Activated T-cell treated with anti-CD3 and anti-CD28 coated beads, Interleukin-2, amount 50 U/mL, for 4 hours (primary cell): ENCODE data around the gene LONP1. TPM values are rescaled to one million over a fixed set of nuclear protein-coding genes. Genes with fewer than 3 reads are reported as not detected.

Experiments
- ATAC-seq, 2 donors: fragments of 200-7000 bp; cut with Tn5 transposase; one replicate each; pipeline ENCODE4 v1.10.0; 2021
- DNase-seq: peaks from one replicate; pipeline ENCODE4 v3.0.0-alpha.2; 2020
- H3K27me3 Mint-ChIP-seq: one replicate; pipeline ENCODE4 v1.8.0; 2021; ENCODE audit warnings: low read depth, mixed read lengths
- H3K36me3 Mint-ChIP-seq: one replicate; pipeline ENCODE4 v1.8.0; 2022; ENCODE audit warnings: mixed read lengths; ENCODE audit not compliant: insufficient read depth
- H3K4me1 Mint-ChIP-seq: one replicate; pipeline ENCODE4 v1.8.0; 2021; ENCODE audit warnings: low read depth, mixed read lengths
- H3K4me3 Mint-ChIP-seq: one replicate; pipeline ENCODE4 v1.8.0; 2021; ENCODE audit warnings: mild to moderate bottlenecking, moderate library complexity, mixed read lengths
- H3K9me3 Mint-ChIP-seq: one replicate; pipeline ENCODE4 v1.8.0; 2021; ENCODE audit warnings: mixed read lengths
- total RNA-seq, 3 donors: library from RNA; stranded (reverse); gene quantifications; one replicate each; pipeline ENCODE4 v1.2.1, GENCODE V29; 2021

LONP1 gene
- total RNA-seq, 3 donors from 2014 or later, result 286 to 342 (median 328) TPM

GRCh38 chr19:5680437-5681368 is 39.2 kb downstream of the LONP1 start, which contains the start of the genes HSD11B1L and MICOS13:
HSD11B1L (plus strand) TSS chr19:5681027; CDS start chr19:5684833, 3,806 bp downstream.
MICOS13 (minus strand) TSS chr19:5680516; CDS start chr19:5680486, 30 bp downstream.
- peak; percentile 95 for DNase-seq
- peaks cover 4% of the 10 kb centered on the region for H3K36me3 Mint-ChIP-seq
- peak within 1 kb of the TSS; percentile 98 for H3K4me3 Mint-ChIP-seq
- H3K4me1 Mint-ChIP-seq, result peaks cover 25% of the 10 kb centered on the region
- ATAC-seq, result peak; percentile 96 to 97
- no peaks in the 10 kb centered on the region for H3K9me3 Mint-ChIP-seq
- H3K27me3 Mint-ChIP-seq, result no peaks in the 10 kb centered on the region

GRCh38 chr19:5680084-5680436 is 39.9 kb downstream of the LONP1 start:
- DNase-seq (no peak), ATAC-seq (peak; percentile 1)
- no peaks in the 10 kb centered on the region for H3K9me3 Mint-ChIP-seq
- peaks cover 25% of the 10 kb centered on the region for H3K4me1 Mint-ChIP-seq
- no peaks in the 10 kb centered on the region for H3K27me3 Mint-ChIP-seq
- H3K36me3 Mint-ChIP-seq, result peaks cover 4% of the 10 kb centered on the region
- H3K4me3 Mint-ChIP-seq, result peak overlapping the region; percentile 98

- peaks cover 25% of the 10 kb centered on the region for H3K4me1 Mint-ChIP-seq
- peak overlapping the region; percentile 98 for H3K4me3 Mint-ChIP-seq
- ATAC-seq, result no peak
- H3K9me3 Mint-ChIP-seq, result no peaks in the 10 kb centered on the region
- H3K27me3 Mint-ChIP-seq, result no peaks in the 10 kb centered on the region
- peaks cover 4% of the 10 kb centered on the region for H3K36me3 Mint-ChIP-seq
- DNase-seq, result no peak
Measured at GRCh38 chr19:5679289-5680083, 40.5 kb downstream of the LONP1 start.

- ATAC-seq (no peak), DNase-seq (no peak)
- Mint-ChIP-seq H3K4me1 (peaks cover 23% of the 10 kb centered on the region), H3K36me3 (peaks cover 4% of the 10 kb centered on the region), H3K9me3 (no peaks in the 10 kb centered on the region), H3K4me3 (no peak overlapping the region), H3K27me3 (no peaks in the 10 kb centered on the region)
Measured at GRCh38 chr19:5678071-5678718, 41.8 kb downstream of the LONP1 start.

GRCh38 chr19:5677580-5677979 is 42.4 kb downstream of the LONP1 start:
- H3K36me3 Mint-ChIP-seq, result peaks cover 4% of the 10 kb centered on the region
- DNase-seq (no peak), ATAC-seq (no peak)
- H3K4me1 Mint-ChIP-seq, result peaks cover 22% of the 10 kb centered on the region
- H3K9me3 Mint-ChIP-seq, result no peaks in the 10 kb centered on the region
- H3K27me3 Mint-ChIP-seq, result no peaks in the 10 kb centered on the region
- H3K4me3 Mint-ChIP-seq, result no peak overlapping the region

GRCh38 chr19:5677136-5677535 is 42.8 kb downstream of the LONP1 start:
- ATAC-seq (no peak), DNase-seq (no peak)
- H3K4me1 Mint-ChIP-seq, result peaks cover 19% of the 10 kb centered on the region
- no peak overlapping the region for H3K4me3 Mint-ChIP-seq
- H3K36me3 Mint-ChIP-seq, result peaks cover 4% of the 10 kb centered on the region
- no peaks in the 10 kb centered on the region for H3K9me3 Mint-ChIP-seq
- no peaks in the 10 kb centered on the region for H3K27me3 Mint-ChIP-seq

- ATAC-seq, result no peak
- H3K4me3 Mint-ChIP-seq, result no peak overlapping the region
- H3K4me1 Mint-ChIP-seq, result peaks cover 15% of the 10 kb centered on the region
- peaks cover 4% of the 10 kb centered on the region for H3K36me3 Mint-ChIP-seq
- DNase-seq, result no peak
- H3K9me3 Mint-ChIP-seq, result no peaks in the 10 kb centered on the region
- no peaks in the 10 kb centered on the region for H3K27me3 Mint-ChIP-seq
Measured at GRCh38 chr19:5676772-5677105, 43.2 kb downstream of the LONP1 start.

GRCh38 chr19:5676105-5676771 is 43.7 kb downstream of the LONP1 start:
- H3K9me3 Mint-ChIP-seq, result no peaks in the 10 kb centered on the region
- H3K27me3 Mint-ChIP-seq, result no peaks in the 10 kb centered on the region
- no peak overlapping the region for H3K4me3 Mint-ChIP-seq

GRCh38 chr19:5674714-5675113 is 45.2 kb downstream of the LONP1 start:
- ATAC-seq, result no peak
- DNase-seq, result no peak
- no peaks in the 10 kb centered on the region for H3K27me3 Mint-ChIP-seq
- H3K4me3 Mint-ChIP-seq, result no peak overlapping the region
- H3K36me3 Mint-ChIP-seq, result peaks cover 4% of the 10 kb centered on the region
- peaks cover 6% of the 10 kb centered on the region for H3K4me1 Mint-ChIP-seq
- H3K9me3 Mint-ChIP-seq, result no peaks in the 10 kb centered on the region

More at GRCh38 chr19:5676105-5676771, 43.7 kb downstream of the LONP1 start:
- no peak for ATAC-seq
- Mint-ChIP-seq H3K36me3 (peaks cover 4% of the 10 kb centered on the region), H3K4me1 (peaks cover 10% of the 10 kb centered on the region)
- DNase-seq, result no peak

GRCh38 chr19:5673752-5674151 is 46.2 kb downstream of the LONP1 start:
- H3K9me3 Mint-ChIP-seq, result no peaks in the 10 kb centered on the region
- H3K36me3 Mint-ChIP-seq, result peaks cover 3% of the 10 kb centered on the region
- no peaks in the 10 kb centered on the region for H3K4me1 Mint-ChIP-seq
- no peaks in the 10 kb centered on the region for H3K27me3 Mint-ChIP-seq
- H3K4me3 Mint-ChIP-seq, result no peak overlapping the region
- DNase-seq (no peak), ATAC-seq (no peak)

GRCh38 chr19:5672708-5673459 is 47.1 kb downstream of the LONP1 start:
- ATAC-seq, result no peak
- H3K4me1 Mint-ChIP-seq, result no peaks in the 10 kb centered on the region
- H3K4me3 Mint-ChIP-seq, result no peak overlapping the region
- H3K27me3 Mint-ChIP-seq, result no peaks in the 10 kb centered on the region
- peaks cover 4% of the 10 kb centered on the region for H3K36me3 Mint-ChIP-seq
- DNase-seq, result no peak
- no peaks in the 10 kb centered on the region for H3K9me3 Mint-ChIP-seq

GRCh38 chr19:5671600-5671999 is 48.3 kb downstream of the LONP1 start:
- Mint-ChIP-seq H3K9me3 (no peaks in the 10 kb centered on the region), H3K4me3 (no peak overlapping the region)

GRCh38 chr19:5669212-5669611 is 50.7 kb downstream of the LONP1 start:
- DNase-seq, result no peak
- Mint-ChIP-seq H3K36me3 (peaks cover 23% of the 10 kb centered on the region), H3K27me3 (no peaks in the 10 kb centered on the region), H3K9me3 (no peaks in the 10 kb centered on the region), H3K4me1 (no peaks in the 10 kb centered on the region), H3K4me3 (no peak overlapping the region)
- no peak for ATAC-seq

More at GRCh38 chr19:5671600-5671999, 48.3 kb downstream of the LONP1 start:
- no peak for DNase-seq
- no peak for ATAC-seq
- no peaks in the 10 kb centered on the region for H3K4me1 Mint-ChIP-seq
- H3K36me3 Mint-ChIP-seq, result peaks cover 9% of the 10 kb centered on the region
- no peaks in the 10 kb centered on the region for H3K27me3 Mint-ChIP-seq
